Measurements from ENCODE around the gene ADAMTSL2. TPM values are rescaled to one million over a fixed set of nuclear protein-coding genes. Genes with fewer than 3 reads are reported as not detected.

ADAMTSL2 gene
- polyA plus RNA-seq, 2 of the 4 experiments (the other 2 are of a cell fraction): not detected

GRCh38 chr9:133499892-133500270 is 34.6 kb upstream of the ADAMTSL2 start:
- POLR2A ChIA-PET: no interaction called here
- ATAC-seq (no peak; a peak in 1 of 6 replicates), DNase-seq (ENCODE audit: low read depth in 1 of 2, low spot score in 1 of 2) (no peak), FAIRE-seq (no peak)
- TF ChIP-seq TFCP2L1 (CRISPR knock-in tag; IDR thresholded peaks at IDR 0.05) (no peak), JUN (IDR thresholded peaks at IDR 0.05) (no peak), KDM5A (IDR thresholded peaks at IDR 0.05) (no peak), ATOH8 (CRISPR knock-in tag; IDR thresholded peaks at IDR 0.05; ENCODE audit: low read depth) (no peak), POLR2A (IDR thresholded peaks at IDR 0.05; ENCODE audit: low read length) (no peak), RCOR1 (IDR thresholded peaks at IDR 0.05; ENCODE audit: low read depth, low read length) (no peak), RAD21 (conservative IDR thresholded peaks at IDR 0.05 in 1 of 2, IDR thresholded peaks at IDR 0.05 in 1 of 2) (no peak), ZFP36 (IDR thresholded peaks at IDR 0.05; ENCODE audit: borderline replicate concordance, partially characterized antibody) (no peak), USF2 (IDR thresholded peaks at IDR 0.05) (no peak), RFX5 (IDR thresholded peaks at IDR 0.05) (no peak), NPAS2 (CRISPR knock-in tag; IDR thresholded peaks at IDR 0.05; ENCODE audit: borderline replicate concordance) (no peak), CBX2 (IDR thresholded peaks at IDR 0.05; ENCODE audit: borderline replicate concordance, low read depth) (no peak), ZNF302 (CRISPR knock-in tag; IDR thresholded peaks at IDR 0.05) (no peak), HDAC2 (IDR thresholded peaks at IDR 0.05) (no peak), HMGXB4 (CRISPR knock-in tag; IDR thresholded peaks at IDR 0.05; ENCODE audit: borderline replicate concordance) (no peak), GATA3 (IDR thresholded peaks at IDR 0.05; ENCODE audit: borderline replicate concordance) (no peak)
- H3K4me1 ChIP-seq: no peaks in the 10 kb centered on the region
- CTCF ChIA-PET: interaction anchor here (0.6 to 4.8 kb wide), 4 partner anchors 13 to 741 kb away, joined by 3 to 42 read pairs (median 4); no protein-coding TSS in a partner anchor
- WGBS (ENCODE audit: missing lambda C conversion rate): 50% methylated on average over 11 of the region's 12 CpGs
- no peak overlapping the region for H3K4me3 ChIP-seq
- no peak overlapping the region for H3K4me2 ChIP-seq
- H3K9me3 ChIP-seq: peaks cover 30% of the 10 kb centered on the region
- no peak overlapping the region for H3K27ac ChIP-seq

- TF ChIP-seq TP53 (CRISPR knock-in tag; IDR thresholded peaks at IDR 0.05) (no peak), TFCP2L1 (CRISPR knock-in tag; IDR thresholded peaks at IDR 0.05) (no peak), JUNB (IDR thresholded peaks at IDR 0.05) (no peak), CBX8 (IDR thresholded peaks at IDR 0.05) (no peak), HES2 (IDR thresholded peaks at IDR 0.05) (no peak), POLR2AphosphoS2 (conservative IDR thresholded peaks at IDR 0.05; ENCODE audit: low read length) (no peak), ZNF302 (CRISPR knock-in tag; IDR thresholded peaks at IDR 0.05) (no peak), RNF2 (IDR thresholded peaks at IDR 0.05; ENCODE audit: borderline replicate concordance, low read depth) (no peak), EP300 (IDR thresholded peaks at IDR 0.05) (no peak), KDM5A (IDR thresholded peaks at IDR 0.05) (no peak), MAFK (IDR thresholded peaks at IDR 0.05; ENCODE audit: partially characterized antibody) (no peak), POLR2A (IDR thresholded peaks at IDR 0.05; ENCODE audit: low read length) (no peak), EHMT2 (IDR thresholded peaks at IDR 0.05; ENCODE audit: low read depth) (no peak), ZFP36 (IDR thresholded peaks at IDR 0.05; ENCODE audit: borderline replicate concordance, partially characterized antibody) (no peak), ESRRA (IDR thresholded peaks at IDR 0.05; ENCODE audit: borderline replicate concordance, low read length) (no peak), MYC (IDR thresholded peaks at IDR 0.05; ENCODE audit: borderline replicate concordance, low read length) (no peak), RCOR1 (IDR thresholded peaks at IDR 0.05; ENCODE audit: low read depth, low read length) (no peak), NPAS2 (CRISPR knock-in tag; IDR thresholded peaks at IDR 0.05; ENCODE audit: borderline replicate concordance) (no peak), HDAC2 (IDR thresholded peaks at IDR 0.05) (no peak), MAZ (IDR thresholded peaks at IDR 0.05; ENCODE audit: borderline replicate concordance, low read depth, low read length) (no peak)
- ChIA-PET CTCF (no interaction called here), POLR2A (no interaction called here)
- Histone ChIP-seq H3K27ac (no peak overlapping the region), H3K9me3 (peaks cover 30% of the 10 kb centered on the region), H3K4me2 (no peak overlapping the region), H3K4me1 (no peaks in the 10 kb centered on the region), H3K4me3 (no peak overlapping the region)
- ATAC-seq: no peak
- WGBS (ENCODE audit: missing lambda C conversion rate): 55% methylated on average over 1 of the region's 1 CpG
- no peak for DNase-seq (ENCODE audit: low read depth in 1 of 2, low spot score in 1 of 2)
- FAIRE-seq: no peak
These were observed 32.4 kb upstream of the ADAMTSL2 start for GRCh38 chr9:133502112-133502511.
